HG03280 (cell line): ENCODE measurements around the gene DDX24.
A peak's percentile ranks its signal among the peaks of the same experiment; 100 is the strongest.
"Not testable (repeated sequence)": the region's sequence is repeated elsewhere in the genome, so short reads cannot be mapped to it uniquely, and the experiment has no call there.

Experiments
- ATAC-seq: cut with Tn5 transposase; IDR thresholded peaks from one replicate; pipeline ENCODE4 v1.9.1; 2021; ENCODE audit warnings: mild to moderate bottlenecking, moderate library complexity; ENCODE audit not compliant: unreplicated experiment

DDX24 gene

DNA sequence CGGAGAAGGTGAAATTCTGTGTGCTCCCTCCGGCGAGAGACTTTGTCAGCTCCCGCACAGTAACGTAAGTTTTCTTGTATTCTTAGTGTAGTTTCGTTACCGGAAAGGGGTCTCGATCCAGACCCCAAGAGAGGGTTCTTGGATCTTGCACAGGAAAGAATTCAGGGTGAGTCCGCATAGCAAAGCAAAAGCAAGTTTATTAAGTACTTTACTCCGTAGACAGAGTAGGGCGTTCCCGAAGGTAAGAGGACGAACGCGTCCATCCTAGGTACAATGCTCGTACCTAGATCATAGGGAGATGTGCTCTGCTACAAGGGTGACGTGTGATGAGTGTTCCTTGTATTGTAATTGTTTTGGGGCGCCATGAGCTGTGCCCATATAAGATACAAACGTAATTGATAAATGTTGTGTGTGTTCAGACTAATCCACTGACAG, 401 bp upstream of the DDX24 start:
- peak; percentile 29 for ATAC-seq

DNA sequence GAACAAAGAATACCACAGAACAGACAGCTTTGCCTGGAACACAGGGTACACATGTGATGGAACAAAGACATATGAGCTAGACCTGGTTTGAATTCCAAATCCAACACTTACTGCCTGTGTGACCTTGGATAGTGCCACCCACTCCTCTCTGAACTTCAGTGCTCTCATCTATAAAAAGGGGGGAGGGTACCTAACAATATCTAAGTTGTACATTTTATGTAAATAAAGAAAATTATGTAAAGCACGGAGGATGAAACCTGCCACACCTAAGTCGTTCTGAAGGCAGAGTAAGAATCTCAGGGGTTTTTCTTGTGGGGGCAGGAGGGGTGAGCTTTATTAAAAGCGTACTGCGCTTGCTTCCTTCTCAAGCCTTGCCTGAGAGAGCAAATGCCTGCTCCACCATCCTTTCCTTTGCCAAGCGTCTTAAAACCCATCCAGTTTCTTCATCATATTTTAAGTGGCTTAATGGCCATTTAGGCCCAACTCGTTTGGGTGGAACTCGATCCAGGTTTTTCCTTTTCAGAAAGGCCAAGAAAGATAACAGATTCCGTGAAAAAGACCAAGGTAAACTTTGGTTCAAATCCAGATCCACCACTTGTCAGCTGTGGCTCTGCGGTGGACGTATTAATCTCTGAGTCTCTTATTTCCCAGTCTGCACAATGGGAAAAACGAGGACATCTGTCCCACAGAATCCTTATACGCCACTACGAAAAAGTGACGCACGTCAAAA, 946 bp downstream of the DDX24 start:
- no peak for ATAC-seq

DNA sequence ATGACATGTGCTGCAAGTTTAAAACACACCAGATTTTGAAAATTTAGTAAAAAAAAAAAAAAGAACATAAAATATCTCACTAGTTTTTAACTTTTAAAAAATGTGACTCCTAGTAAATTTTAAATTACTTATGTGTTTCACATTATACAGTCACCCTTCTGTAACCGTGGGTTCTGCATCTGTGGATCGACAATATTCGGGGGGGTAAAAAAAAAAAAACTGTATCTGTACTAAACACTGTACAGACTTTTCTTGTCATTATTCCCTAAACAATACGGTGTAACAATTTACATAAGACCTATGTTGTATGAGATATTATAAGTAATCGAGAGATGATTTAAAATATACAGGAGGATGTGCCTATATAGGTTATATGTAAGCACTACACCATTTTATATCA, 3.2 kb downstream of the DDX24 start:
- no peak for ATAC-seq

DNA sequence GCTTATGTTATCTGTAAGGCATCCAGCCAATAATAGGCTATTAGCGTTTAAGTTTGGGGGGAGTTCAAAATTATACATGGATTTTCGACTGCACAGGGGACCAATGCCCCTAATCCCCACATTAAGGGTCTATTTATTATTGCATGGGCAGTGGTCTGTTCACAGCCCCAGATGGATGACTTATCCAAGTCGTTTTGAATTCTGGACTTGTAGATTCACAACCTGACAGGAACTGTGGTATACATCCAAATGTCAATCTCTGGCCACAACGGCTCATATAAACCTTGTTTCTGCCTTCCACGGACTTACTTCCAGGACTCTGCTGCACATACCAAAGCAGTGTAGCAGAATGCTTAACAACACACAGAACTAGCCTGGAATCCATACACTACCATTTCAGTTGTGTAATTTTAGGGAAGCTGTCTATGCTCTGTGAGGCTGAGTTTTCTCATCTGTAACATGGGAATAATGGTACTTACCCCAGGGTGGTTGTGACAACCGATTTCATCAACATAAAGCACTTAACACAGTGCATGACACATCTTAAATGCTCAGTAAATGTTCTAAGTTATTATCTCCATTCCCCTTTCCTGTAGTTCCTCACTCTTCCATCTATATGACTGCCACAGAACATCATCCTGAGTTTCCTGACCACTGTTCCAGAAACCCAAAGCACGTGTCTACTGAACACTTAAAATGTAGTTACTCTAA, 3.7 kb downstream of the DDX24 start:
- no peak for ATAC-seq

DNA sequence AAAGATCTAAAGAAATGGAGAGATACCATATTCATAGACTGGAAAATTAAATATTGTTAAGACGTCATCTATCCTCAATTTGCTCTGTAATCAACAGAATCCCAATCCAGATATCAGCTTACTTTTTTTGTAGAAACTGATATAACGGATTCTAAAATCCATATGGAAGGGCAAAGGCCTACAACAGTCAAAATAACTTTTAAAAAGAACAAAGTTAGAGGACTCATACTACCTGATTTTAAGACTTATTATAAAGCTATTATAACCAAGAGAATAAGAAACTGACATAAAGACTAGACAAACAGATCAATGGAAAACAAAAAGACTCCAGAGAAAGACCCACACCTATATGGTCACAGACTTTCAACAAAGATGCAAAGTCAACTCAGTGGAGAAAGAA, 6.0 kb downstream of the DDX24 start:
- ATAC-seq, result no peak

DNA sequence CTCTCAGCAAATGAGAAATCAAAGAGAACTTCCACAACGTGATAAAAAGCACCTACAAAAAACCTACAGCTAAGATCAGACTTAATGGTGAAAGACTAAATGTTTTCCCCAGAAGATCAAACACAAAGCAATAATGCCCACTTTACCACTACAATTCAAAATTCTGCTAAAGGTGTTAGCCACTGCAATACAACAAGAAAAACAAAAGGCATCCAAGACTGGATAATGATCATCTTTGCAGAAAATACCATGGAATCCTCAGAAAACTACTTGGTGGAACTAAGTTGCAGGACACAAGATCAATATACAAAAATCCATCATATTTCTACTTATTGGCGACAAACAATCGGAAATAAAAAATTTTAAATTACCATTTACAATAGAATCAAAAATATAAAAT, 6.5 kb downstream of the DDX24 start:
- no peak for ATAC-seq

DNA sequence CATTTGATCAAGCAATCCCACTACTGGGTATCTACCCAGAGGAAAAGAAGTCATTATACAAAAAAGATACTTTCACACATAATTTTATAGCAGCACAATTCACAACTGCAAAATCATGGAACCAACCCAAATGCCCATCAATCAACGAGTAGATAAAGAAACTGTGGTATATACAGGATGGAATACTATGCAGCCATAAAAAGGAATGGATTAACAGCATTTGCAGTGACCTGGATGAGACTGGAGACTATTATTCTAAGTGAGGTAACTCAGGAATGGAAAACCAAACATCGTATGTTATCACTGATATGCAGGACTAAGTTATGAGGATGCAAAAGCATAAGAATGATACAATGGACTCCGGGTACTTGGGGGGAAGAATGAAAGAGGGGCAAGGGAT, 8.9 kb downstream of the DDX24 start:
- not testable (repeated sequence) for ATAC-seq

DNA sequence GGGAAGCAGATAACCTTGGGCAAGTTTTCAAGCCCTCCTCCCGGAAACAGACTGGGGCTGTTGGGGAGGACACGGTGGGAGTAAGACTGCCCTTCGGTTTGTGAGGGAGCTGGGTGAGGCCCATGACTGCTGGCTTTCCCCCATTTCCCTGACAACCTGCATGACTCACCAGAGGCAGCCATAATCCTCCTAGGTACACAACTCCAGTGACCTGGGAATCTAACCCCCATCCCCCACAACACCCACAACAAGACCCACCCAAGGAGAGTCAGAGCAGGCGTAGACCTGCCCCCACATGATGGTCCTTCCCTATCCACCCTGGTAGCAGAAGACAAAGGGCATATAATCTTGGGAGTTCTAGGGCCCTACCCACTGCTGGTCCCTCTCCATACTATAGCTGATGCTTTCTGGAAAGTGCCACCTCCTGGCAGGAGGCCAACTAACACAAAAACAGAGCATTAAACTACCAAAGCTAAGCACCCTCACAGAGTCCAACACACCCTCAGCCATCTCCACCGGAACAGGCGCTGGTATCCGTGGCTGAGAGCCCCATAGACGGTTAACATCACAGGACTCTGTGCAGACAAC, 14.8 kb downstream of the DDX24 start:
- no peak for ATAC-seq

DNA sequence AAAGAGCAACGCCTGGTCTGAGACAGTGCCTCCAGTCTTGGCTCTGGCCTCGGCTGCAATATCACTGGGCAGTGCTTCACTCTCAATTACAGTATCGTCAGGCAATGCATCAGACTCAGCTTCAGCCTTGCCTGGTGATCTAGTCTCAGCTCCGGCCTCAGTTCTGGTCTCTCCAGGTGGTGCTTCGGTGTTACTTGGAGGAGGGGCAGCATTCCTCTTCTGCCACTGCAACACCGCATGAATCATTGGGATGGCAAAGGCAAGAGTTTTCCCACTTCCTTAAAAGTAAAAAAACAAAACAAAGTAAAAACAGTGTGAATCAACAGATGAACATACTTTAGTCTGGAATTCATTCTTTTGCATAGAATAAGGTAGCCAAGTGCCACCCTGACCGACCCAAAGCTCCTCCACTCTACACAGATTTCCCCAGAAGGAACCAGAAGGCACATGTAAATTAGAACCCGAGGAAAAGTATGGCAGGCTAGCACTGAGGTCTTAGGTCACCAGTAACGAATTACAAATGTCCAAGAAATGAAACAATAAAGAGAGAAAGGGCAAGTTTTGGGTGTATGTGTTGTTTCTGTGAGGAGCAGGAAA, 18.6 kb downstream of the DDX24 start:
- ATAC-seq, result no peak

DNA sequence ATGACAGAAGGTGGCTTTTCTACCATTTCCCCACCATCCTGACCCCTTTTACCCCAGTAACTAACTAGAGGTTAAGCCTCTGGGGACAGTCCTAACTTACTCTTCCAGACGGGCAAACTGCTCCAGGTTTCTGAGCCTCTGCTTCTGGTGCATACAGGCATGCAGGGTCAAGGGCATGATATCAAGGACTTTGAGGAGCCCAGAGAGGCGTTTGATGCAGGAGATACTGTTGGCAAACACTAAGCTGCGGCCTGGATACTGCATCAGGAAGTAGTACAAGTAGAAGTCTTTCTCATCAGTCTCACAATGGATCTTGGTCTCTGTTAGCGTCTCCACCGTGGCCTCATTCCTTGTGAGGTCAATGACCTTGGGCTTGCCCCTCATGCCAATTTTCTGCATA, 21.0 kb downstream of the DDX24 start:
- ATAC-seq, result no peak

DNA sequence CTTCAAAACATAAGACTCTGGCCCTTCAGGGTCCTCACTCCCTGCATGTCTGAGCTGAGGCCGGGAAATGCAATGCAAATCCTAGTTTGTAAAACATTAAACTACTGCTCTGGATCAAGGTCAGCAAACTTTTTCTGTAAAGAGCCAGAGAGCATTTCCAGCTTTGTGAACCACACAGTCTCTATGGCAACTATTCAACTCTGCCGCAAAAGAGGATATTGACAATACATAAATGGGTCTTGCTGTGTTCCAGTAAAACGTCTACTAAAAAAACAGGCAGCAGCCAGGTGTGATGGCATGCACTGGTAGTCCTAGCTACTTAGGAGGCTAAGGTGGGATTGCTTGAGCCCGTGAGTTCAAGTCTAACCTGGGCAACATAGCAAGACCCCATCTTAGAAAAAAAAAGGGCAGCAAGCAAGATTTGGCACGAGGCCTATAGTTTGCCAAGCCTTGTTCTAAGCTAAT, 22.3 kb downstream of the DDX24 start:
- ATAC-seq, result no peak

DNA sequence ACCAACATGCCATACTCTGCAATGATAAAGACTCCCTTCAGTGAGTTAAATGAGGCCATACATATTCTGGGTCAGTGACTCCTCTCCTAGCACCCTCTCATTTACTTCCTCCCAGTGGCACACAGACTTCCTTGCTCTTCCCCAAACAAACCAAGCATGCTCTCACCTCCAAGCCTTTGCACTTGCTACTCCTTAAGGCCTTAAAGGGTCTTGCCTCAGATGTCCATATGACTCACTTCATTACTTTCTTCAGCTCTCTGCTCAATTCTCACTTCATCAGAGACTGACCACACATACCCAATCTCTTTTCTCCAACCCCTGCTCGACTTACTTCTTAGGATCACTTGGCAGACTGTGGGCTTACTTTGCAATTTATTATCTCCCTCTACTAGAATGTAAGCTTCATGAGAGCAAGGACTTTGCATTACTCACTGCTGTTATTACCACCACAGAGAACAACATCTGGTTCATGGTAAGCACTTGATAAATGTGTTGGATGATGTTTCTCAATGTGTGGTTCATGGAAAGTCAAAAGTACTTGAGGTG, 22.8 kb downstream of the DDX24 start:
- no peak for ATAC-seq

DNA sequence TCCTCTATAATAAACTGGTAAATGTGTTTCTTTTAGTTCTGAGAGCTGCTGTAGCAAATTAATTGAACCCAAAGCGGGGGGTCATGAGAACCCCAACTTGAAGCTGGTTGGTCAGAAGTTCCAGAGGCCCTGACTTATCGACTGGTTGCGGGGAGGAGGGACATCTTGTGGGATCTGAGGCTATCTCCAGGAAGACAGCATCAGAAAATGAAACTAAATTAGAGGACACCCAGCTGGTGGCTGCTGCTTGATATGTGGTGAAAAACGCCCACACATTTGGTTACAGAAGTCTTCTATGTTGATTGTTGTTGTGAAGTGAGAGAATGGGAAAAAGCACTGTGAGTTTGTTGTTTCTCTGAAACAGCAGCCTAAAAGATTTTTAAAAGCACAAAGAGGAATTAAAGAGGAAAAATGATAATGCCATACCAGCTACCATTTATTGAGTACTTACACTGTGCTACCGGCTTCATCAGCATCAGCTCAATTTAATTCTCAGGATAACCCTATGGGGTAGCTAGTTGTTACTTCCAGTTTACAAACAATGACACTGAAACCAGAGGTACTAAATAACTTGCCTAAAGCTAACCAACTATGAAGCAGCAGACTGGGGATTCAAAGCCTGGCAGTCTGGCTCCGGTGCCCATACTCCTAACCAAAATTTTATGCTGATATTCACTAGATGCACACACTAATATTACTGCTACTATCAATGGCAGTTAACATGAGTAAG, 24.3 kb downstream of the DDX24 start:
- ATAC-seq, result peak; percentile 85

DNA sequence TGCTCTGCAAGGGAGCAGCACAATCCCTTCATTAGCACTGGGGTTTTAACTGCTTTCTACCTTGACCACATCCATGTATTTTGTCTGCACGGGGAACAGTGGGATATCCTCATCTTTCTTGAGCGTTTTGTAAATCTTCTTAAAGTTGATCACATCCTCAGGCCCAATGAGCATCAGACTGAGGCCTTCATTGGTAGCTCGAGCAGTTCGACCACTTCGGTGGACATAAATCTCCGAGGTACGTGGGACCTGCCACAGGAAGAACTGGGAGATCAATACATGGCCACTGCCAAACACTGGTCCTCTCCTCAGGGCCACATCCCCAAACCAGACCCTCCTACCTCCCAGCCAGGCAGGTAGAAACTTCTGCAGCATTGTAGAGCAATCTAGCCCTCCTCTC, 26.1 kb downstream of the DDX24 start:
- ATAC-seq, result no peak

DNA sequence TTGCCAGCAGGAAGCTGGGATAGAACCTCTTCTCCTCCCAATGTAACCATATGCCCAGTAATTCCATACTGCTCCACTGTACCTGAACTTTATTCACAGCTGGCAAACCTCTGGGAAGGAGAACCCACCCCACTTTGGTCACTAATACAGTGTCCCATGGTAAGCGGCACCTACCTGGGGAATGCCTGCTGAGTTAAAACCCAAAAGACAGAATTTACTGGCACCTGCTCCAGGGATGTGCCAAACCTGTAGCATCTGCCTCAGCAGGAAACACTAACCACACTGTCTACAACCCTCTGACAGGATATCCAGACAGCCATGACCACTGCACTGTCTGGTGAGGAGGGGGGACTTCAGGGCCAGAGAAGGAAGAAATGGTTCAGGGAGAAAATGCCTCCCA, 26.6 kb downstream of the DDX24 start:
- no peak for ATAC-seq

DNA sequence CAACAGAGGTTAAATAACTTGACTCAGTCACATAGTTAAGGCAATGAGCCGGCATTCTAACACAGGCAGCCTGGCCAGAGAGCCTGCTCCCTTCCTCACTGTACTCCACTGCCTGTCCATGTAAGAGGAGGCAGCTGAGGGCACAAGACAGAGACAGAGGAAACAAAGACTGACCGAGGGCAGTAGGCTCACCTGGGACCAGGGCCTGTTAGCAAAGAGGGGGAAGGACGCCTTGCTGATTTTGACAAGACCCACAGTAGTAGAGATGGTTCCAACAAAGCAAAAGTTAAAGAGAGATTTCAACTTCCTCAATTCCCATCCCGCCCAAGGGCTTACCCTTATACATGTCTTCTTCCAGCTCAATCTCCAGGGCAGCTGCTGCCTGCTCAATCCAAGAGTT, 28.3 kb downstream of the DDX24 start:
- ATAC-seq, result no peak

DNA sequence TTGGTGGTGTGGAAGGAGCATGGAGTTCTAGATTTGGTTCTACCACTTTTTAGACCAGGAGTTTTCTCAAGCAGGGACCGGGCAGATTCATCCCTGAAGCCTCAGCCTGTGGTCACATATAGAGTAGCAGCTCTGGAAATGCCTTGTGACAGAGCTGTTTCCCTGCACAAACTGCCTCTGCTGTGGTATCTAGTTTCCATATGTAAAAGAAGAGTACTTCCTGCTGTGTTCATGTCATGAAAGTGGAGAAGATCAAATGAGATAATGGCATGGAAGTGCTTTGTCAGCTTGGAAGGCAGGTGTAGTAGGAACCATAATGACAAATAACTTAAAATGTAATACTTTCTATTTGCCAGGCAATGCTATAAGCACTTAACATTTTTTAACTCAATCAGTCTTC, 28.8 kb downstream of the DDX24 start:
- no peak for ATAC-seq

DNA sequence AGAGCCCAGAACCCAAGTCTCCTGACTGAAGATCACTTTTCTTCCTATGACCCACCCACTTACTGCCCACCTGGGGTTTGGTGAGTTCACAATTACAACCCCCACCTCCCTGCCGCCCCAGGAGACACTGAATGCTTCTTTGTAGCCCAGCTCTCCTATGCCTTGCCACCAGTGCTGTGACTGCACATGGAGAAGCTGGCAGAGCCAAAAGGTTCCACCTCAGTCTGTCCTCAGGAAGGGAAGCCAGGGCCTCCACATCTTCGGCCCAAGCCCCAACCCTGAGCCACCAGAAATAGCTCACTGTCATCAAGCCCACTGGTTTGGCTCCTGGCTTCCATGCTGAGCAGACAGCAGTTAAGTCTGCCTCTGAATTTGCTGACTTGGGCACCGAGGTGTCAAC, 29.2 kb downstream of the DDX24 start:
- ATAC-seq, result no peak

DNA sequence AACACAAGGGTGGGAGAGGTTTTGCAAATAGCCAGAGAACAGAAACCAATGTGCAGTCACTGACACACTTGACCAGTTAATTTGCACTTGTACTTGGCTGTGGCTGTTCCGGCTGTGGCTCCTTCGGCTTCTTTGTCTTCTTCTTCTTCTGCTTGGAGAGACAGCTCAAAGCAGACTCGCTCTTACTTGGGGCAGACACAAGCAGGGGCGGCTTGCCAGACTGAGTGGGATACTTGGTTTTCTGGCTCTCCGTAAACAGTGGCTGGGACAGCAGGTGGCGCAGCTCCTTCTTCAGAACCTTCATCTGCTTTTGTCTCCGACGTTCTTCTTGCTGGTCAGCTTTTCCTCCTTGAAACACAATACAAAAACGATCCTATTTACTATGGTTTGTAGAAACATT, 29.9 kb downstream of the DDX24 start:
- ATAC-seq, result no peak

DNA sequence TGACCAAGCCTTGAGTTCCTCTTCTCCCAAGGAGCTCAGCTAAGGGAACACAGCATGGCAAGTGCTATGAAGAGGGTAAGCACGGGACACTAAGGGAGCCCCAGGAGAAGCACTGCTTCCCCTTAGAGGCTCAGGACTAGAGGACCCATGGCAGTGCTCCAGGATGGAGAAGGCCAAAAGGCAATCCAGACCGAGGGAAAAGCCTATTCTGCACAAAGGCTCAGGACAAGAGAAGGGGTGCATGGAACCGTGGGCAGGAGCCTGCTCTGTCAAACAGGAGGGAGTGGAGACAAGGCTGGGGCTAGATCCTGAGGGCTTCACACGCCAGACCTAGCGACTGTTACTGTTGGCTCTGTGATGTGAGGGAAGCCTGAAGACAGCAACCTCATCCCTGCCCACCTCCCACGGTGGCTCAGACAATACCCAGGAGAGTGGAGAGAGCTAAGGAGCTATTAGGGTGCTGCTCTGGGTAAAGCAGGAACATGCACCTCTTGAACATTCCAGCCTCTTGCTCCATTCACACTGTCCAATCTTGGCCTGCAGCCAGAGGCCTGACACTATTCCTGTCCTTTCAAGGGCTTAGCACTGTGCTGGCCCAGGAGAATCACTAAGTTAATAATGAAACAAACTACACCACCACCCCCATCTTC, 30.6 kb downstream of the DDX24 start:
- ATAC-seq, result no peak
